Uterus (tissue), 2 donors: ENCODE measurements around the gene PCDHGA9.

Experiments
- POLR2A ChIP-seq, 2 donors: fragments of 450-650 bp; IDR thresholded peaks; one replicate each; pipeline ENCODE4 v1.6.1; 2016; ENCODE audit warnings: antibody characterized with exemption in 2 of 2, mild to moderate bottlenecking in 1 of 2, moderate library complexity in 1 of 2
- TF ChIP-seq, protein P1 (sequence below), 4 experiments: fragments of 200-600 bp in 2 of 4; fragments of 450-650 bp in 2 of 4; sonication (generic) in 2 of 4; IDR thresholded peaks; one replicate each; pipeline ENCODE4 v1.5.1; 2016 to 2019; ENCODE audit warnings: antibody characterized with exemption in 4 of 4, mild to moderate bottlenecking in 2 of 4, moderate library complexity in 1 of 4

DNA sequence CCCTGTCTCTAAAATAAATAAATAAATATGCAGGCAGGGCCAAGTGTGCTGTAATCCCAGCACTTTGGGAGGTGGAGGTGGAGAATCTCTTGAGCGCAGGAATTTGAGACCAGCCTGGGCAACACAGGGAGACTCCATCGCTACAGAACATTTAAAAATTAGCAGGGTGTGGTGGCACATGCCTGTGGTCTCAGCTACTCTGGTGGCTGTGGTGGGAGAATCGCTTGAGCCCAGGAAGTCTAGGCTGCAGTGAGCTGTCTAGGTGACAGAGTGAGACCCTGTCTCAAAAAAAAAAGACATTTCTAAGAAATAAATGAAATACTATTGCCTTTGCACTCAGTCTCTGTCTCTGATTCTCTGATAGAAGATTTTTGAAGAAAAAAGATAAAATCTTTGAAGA lies 9.0 kb downstream of the PCDHGA9 start:
- no peak for TF ChIP-seq POLR2A (IDR thresholded peaks at IDR 0.05)
- TF ChIP-seq, protein P1, sequence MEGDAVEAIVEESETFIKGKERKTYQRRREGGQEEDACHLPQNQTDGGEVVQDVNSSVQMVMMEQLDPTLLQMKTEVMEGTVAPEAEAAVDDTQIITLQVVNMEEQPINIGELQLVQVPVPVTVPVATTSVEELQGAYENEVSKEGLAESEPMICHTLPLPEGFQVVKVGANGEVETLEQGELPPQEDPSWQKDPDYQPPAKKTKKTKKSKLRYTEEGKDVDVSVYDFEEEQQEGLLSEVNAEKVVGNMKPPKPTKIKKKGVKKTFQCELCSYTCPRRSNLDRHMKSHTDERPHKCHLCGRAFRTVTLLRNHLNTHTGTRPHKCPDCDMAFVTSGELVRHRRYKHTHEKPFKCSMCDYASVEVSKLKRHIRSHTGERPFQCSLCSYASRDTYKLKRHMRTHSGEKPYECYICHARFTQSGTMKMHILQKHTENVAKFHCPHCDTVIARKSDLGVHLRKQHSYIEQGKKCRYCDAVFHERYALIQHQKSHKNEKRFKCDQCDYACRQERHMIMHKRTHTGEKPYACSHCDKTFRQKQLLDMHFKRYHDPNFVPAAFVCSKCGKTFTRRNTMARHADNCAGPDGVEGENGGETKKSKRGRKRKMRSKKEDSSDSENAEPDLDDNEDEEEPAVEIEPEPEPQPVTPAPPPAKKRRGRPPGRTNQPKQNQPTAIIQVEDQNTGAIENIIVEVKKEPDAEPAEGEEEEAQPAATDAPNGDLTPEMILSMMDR (IDR thresholded peaks at IDR 0.05): no peak
